NCI-H2029 (cell line): ENCODE data around the gene GSTA1.
A peak's percentile ranks its signal among the peaks of the same experiment; 100 is the strongest.
"Not testable (repeated sequence)": the region's sequence is repeated elsewhere in the genome, so short reads cannot be mapped to it uniquely, and the experiment has no call there.

Source experiments
- DNase-seq: peaks from one replicate; lab custom pipeline; 2025; lab: John Stamatoyannopoulos, UW

Gene GSTA1

GRCh38 chr6:52757651-52758338, 45.8 kb downstream of the GSTA1 start:
- not testable (repeated sequence) for DNase-seq

DNA sequence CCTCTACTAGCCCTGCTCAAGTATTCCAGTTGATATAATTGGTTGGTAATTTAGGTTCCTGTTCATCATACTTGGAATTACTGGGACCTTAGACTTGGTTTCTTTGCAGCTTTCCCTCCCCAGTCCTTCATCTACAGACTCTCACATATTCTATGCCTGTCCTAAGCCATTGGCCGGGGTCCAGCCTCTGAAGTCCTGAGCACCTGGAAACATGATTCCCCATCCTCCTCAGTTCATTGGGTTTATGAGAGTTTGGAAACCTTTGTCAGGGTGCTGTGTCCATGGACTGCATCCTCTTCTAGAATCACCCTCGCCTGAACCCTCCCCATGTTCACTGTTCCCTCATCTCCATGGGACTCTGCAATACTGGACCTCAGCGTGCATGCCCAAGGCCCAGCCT, 49.2 kb downstream of the GSTA1 start:
- peak; percentile 78 for DNase-seq

DNA sequence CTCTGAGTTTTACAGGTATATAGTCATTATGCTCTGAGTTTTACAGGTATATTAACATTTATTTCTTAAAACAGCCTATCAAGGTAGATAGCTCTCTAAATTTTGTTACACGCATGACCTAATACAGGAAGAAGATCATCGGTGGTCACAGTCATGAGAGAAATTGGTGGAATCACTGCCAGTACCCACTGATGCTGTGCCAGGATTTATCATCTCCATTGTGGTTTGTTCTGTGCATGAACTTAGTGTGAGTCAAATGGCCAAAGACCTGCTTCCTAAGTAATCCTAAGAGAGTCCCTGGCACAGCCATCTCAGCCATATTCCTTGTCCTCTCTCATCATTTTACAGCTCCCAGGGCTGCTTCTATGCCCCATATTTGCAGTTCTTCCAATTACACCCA, 50.5 kb downstream of the GSTA1 start:
- DNase-seq, result not testable (repeated sequence)

GRCh38 chr6:52752310-52752709, 51.3 kb downstream of the GSTA1 start:
- DNase-seq, result no peak

DNA sequence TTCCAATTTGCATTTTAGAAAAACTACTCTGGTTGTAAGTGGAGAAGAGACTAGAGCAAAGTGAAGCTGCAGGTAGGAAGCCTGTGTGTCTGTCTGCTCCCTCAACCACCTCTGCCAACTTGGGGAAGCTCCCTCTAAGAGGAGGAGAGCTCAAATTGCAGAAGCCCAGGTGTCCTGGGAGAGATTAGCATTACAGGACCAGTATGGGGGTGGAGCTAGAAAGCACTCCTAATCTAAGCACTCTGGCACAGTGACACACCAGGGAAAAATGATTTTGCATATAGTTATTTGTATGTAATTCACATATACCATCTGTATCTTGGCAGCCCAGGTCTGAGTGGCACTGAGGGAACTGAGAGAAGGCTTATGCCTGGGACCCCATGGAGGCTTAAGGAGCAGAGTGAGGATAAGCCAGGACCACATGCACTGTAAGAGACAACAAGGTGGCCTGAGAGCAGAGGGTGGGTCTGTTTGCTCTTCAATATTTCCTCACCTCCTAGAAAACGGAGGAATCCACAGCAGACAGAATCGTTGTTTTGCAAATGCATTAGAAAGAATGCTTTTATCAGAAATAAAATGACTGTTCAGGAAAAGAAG, 54.0 kb downstream of the GSTA1 start:
- DNase-seq, result peak; percentile 65

- not testable (repeated sequence) for DNase-seq
Measured at GRCh38 chr6:52747301-52747700, 56.3 kb downstream of the GSTA1 start.

DNA sequence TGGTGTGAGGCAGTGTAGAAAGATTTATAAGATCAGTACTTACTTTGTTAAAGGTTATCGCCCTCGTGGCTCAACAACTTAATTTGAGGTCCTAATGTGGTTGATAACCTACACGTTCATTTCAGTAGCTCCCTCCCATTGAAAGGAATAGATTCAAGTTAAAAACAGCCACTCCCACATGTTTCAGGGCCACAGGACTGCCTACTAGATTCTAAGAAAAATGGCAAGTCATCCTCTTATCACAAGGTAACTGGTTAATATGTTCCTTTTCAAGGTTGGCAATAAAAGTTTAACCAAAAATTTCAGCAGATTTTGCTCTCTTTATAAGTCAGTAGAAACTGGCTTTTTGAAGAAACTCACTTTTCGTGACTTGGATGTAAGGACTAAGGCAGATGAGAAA, 57.4 kb downstream of the GSTA1 start:
- no peak for DNase-seq

DNA sequence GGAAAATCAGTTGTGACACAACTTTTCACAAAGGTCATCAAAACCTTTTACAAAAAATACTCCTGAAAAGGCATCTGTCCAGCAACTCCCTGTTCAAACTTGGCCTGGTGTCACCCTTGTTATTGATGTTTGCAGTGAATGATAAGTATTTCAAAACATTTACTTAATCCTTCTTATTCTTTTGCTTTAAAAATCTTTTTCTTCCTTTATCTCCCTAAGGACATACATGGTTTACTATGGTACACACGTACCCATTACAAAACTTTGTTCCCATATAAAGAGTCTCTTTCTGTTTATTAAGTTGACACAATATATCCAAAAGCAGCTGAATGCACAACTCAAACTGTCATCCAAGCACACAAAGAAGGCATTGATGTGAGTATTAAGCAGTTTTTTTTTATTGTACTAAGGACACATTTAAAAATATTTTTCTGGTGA, 57.8 kb downstream of the GSTA1 start:
- no peak for DNase-seq

DNA sequence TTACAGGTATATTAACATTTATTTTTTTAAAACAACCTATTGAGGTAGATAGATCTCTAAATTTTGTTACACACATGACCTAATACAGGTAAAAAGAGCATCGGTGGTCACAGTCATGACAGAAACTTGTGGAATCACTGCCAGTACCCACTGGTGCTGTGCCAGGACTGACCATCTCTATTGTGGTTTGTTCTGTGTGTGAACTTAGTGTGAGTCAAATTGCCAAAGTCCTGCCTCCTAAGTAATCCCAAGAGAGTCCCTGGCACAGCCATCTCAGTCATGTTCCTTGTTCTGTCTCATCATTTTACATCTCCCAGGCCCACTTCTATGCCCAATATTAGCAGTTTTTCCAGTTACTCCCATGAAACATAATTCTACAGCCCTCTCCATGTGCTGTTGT, 61.7 kb downstream of the GSTA1 start:
- DNase-seq, result no peak
